ENCODE measurements around the gene PDZD2. TPM values are rescaled to one million over a fixed set of nuclear protein-coding genes. Genes with fewer than 3 reads are reported as not detected.

PDZD2 gene
- total RNA-seq, 2 experiments from 2014 or later, result 1.3 to 1.8 TPM

GRCh38 chr5:32022638-32023037 lies 383.7 kb downstream of the PDZD2 start:
- no peak for TF ChIP-seq CTCF (IDR thresholded peaks at IDR 0.05)
- DNase-seq (no peak), ATAC-seq (ENCODE audit: poor library complexity) (no peak)
- Histone ChIP-seq H3K36me3 (ENCODE audit: insufficient read depth, low read length) (no peaks in the 10 kb centered on the region), H3K27ac (ENCODE audit: low read depth in 1 of 2, low read length in 2 of 2) (no peak overlapping the region), H3K27me3 (ENCODE audit: control insufficient read depth in 1 of 2, insufficient read depth in 2 of 2, low read length in 2 of 2) (no peaks in the 10 kb centered on the region), H3K9me3 (ENCODE audit: control insufficient read depth in 1 of 2, insufficient read depth in 1 of 2, low read length in 2 of 2) (no peaks in the 10 kb centered on the region), H3K4me1 (ENCODE audit: insufficient read depth, low read length) (peaks cover 2% of the 10 kb centered on the region), H3K4me3 (ENCODE audit: low read length) (no peak overlapping the region)
- Mint-ChIP-seq H3K4me3 (no peak overlapping the region), H3K27ac (no peak overlapping the region), H3K36me3 (ENCODE audit: low read depth) (no peaks in the 10 kb centered on the region), H3K4me1 (ENCODE audit: low read depth) (peaks cover 16% of the 10 kb centered on the region), H3K9me3 (no peaks in the 10 kb centered on the region), H3K27me3 (no peaks in the 10 kb centered on the region)
- ChIA-PET POLR2A (no interaction called here), CTCF (no interaction called here)
- intact Hi-C loops (cut with DNase I, micrococcal nuclease), result no loop called here

- TF ChIP-seq CTCF (IDR thresholded peaks at IDR 0.05), result no peak
- H3K4me1 Mint-ChIP-seq (ENCODE audit: low read depth), result peaks cover 4% of the 10 kb centered on the region
- ATAC-seq (ENCODE audit: poor library complexity), result no peak
Observed at GRCh38 chr5:32023816-32024215, 384.9 kb downstream of the PDZD2 start.

GRCh38 chr5:32024751-32025150 lies 385.8 kb downstream of the PDZD2 start:
- CTCF ChIA-PET, result no interaction called here

More at GRCh38 chr5:32023816-32024215, 384.9 kb downstream of the PDZD2 start:
- no peaks in the 10 kb centered on the region for H3K36me3 ChIP-seq (ENCODE audit: insufficient read depth, low read length)
- H3K27ac ChIP-seq (ENCODE audit: low read depth in 1 of 2, low read length in 2 of 2), result no peak overlapping the region
- Mint-ChIP-seq H3K4me3 (no peak overlapping the region), H3K27me3 (no peaks in the 10 kb centered on the region), H3K27ac (no peak overlapping the region), H3K36me3 (ENCODE audit: low read depth) (no peaks in the 10 kb centered on the region), H3K9me3 (no peaks in the 10 kb centered on the region)
- H3K9me3 ChIP-seq (ENCODE audit: control insufficient read depth in 1 of 2, insufficient read depth in 1 of 2, low read length in 2 of 2), result no peaks in the 10 kb centered on the region
- intact Hi-C loops (cut with DNase I, micrococcal nuclease), result no loop called here
- POLR2A ChIA-PET, result interaction anchor here (1.0 kb wide), 1 partner anchor 10 kb away, joined by 3 read pairs; no protein-coding TSS in a partner anchor
- no peak for DNase-seq
- CTCF ChIA-PET, result no interaction called here
- no peaks in the 10 kb centered on the region for H3K27me3 ChIP-seq (ENCODE audit: control insufficient read depth in 1 of 2, insufficient read depth in 2 of 2, low read length in 2 of 2)
- peaks cover 2% of the 10 kb centered on the region for H3K4me1 ChIP-seq (ENCODE audit: insufficient read depth, low read length)
- no peak overlapping the region for H3K4me3 ChIP-seq (ENCODE audit: low read length)

More at GRCh38 chr5:32024751-32025150, 385.8 kb downstream of the PDZD2 start:
- Histone ChIP-seq H3K4me3 (ENCODE audit: low read length) (no peak overlapping the region), H3K27ac (ENCODE audit: low read depth in 1 of 2, low read length in 2 of 2) (no peak overlapping the region), H3K27me3 (ENCODE audit: control insufficient read depth in 1 of 2, insufficient read depth in 2 of 2, low read length in 2 of 2) (no peaks in the 10 kb centered on the region), H3K4me1 (ENCODE audit: insufficient read depth, low read length) (peaks cover 2% of the 10 kb centered on the region), H3K36me3 (ENCODE audit: insufficient read depth, low read length) (no peaks in the 10 kb centered on the region), H3K9me3 (ENCODE audit: control insufficient read depth in 1 of 2, insufficient read depth in 1 of 2, low read length in 2 of 2) (no peaks in the 10 kb centered on the region)
- POLR2A ChIA-PET, result interaction anchor here (1.0 kb wide), 1 partner anchor 9 kb away, joined by 3 read pairs; no protein-coding TSS in a partner anchor
- no peak for TF ChIP-seq CTCF (IDR thresholded peaks at IDR 0.05)
- Mint-ChIP-seq H3K9me3 (no peaks in the 10 kb centered on the region), H3K36me3 (ENCODE audit: low read depth) (no peaks in the 10 kb centered on the region), H3K27me3 (no peaks in the 10 kb centered on the region), H3K4me3 (no peak overlapping the region), H3K27ac (no peak overlapping the region), H3K4me1 (ENCODE audit: low read depth) (no peaks in the 10 kb centered on the region)
- DNase-seq (no peak), ATAC-seq (ENCODE audit: poor library complexity) (no peak)
- intact Hi-C loops (cut with DNase I, micrococcal nuclease), result no loop called here
